DMS 273 treated with DMSO at 0.1 percent for 48 hours (cell line): ENCODE data around the gene LDB1.
A peak's percentile ranks its signal among the peaks of the same experiment; 100 is the strongest.

ENCODE experiments used
- DNase-seq: peaks from one replicate; lab custom pipeline; 2025; lab: John Stamatoyannopoulos, UW

Gene LDB1

GRCh38 chr10:102135956-102136526 lies 15.9 kb upstream of the LDB1 start:
- no peak for DNase-seq

GRCh38 chr10:102134416-102134815 lies 14.2 kb upstream of the LDB1 start:
- DNase-seq = no peak

- DNase-seq = peak; percentile 31
Measured at GRCh38 chr10:102133373-102134195, 13.4 kb upstream of the LDB1 start.

DNA sequence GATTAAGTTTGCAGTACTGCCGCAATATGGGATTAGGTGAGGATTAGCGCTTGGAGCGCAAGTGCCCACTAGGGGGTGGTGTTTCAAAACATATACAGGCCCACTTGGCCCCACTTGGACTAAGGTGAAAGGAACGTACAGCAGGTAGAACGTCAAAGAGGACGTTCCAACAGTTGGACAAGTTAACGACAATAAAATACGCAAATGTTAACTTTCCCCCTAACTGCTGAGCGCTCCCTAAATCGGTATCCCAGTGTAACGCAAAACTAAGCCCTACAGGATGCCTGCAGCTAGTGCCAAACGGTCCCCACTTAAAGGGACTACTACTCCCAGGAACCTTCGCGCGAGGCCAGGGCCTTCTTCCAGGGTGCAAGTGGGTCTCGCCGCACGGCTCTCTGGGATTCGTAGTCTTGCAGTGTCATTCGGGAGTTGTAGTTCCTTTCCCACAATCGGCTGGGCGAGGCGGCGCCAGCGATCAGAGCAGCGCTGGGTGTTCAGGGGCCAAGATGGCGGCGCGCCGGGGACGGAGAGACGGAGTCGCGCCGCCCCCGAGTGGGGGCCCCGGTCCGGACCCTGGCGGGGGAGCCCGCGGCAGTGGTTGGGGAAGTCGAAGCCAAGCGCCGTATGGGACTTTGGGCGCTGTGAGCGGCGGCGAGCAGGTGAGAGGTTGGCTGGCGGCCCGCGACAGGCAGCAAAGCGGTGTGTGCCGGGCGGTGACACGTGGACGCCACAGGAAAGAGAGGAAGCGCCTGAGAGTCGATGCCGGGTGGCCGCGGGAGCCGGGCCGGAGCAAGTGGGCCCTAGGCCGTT lies 12.6 kb upstream of the LDB1 start, which contains the start of gene PPRC1:
Gene PPRC1 (plus strand): TSS at position 478 of the 810 bp plus-strand sequence. CDS start 29 bp downstream, at position 507.
- DNase-seq = peak; percentile 95

GRCh38 chr10:102132193-102132562 lies 12.0 kb upstream of the LDB1 start:
- no peak for DNase-seq

- no peak for DNase-seq
Measured at GRCh38 chr10:102131286-102132170, 11.4 kb upstream of the LDB1 start.

- DNase-seq = no peak
Measured at GRCh38 chr10:102123223-102123622, 3.1 kb upstream of the LDB1 start.

GRCh38 chr10:102122450-102122849 lies 2.3 kb upstream of the LDB1 start:
- no peak for DNase-seq

- no peak for DNase-seq
Measured at GRCh38 chr10:102121739-102122372, 1.7 kb upstream of the LDB1 start.

GRCh38 chr10:102120991-102121738 lies 997 bp upstream of the LDB1 start:
- DNase-seq = peak; percentile 60

DNA sequence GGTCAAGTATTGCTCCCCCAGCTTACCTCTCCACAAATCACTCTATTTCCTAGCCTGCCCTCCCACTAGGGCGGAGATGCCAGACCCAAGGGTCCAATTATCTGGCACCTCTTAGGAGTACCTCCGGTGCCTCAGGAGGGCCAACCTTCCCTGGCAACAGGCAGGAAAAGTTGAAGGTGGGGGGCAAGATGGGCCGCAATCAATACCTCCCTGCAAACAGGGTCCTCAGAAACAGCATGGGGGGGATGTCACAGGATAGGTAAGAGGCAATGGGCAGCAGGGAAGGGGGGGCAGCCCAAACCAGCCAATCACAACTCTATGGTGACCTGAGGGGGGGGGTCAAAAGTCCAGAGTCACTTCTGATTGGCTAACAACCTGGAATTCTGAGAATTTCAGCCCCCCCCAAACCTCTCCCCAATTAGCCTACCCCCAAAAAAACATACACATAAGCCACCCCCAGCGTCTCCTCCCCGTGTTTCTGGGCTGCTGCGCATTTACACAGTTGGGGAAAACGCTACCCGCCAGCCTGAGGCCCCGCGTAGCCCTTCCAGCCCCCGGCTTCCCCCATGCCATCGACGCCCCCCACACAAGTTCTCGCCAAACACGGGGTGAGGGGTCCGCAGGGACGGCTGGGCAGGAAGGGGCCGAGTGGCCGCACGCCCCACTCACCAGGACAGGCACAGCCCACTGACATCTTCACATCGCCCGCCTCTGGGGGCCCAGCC lies 589 bp downstream of the LDB1 start:
- DNase-seq = peak; percentile 34

DNA sequence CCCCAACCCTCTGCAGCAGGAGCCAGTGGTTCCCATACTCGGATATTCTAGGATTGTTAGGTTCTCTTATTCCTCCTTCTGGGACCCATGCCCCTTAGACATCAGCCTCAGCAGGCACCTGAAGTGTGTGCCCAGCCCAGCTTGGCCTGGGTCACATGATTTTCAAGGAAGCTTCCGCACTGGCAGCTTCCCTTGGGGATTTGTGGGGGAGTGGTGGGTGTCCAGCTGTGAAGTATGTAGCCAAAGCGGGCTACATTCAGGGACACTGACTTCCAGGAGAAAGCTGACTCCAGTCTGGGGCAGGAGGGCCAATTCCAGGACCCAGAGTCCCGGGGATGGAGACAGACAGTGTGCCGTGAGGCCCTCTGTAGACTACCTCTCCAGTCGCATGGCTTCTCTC lies 1.3 kb downstream of the LDB1 start:
- DNase-seq = no peak

DNA sequence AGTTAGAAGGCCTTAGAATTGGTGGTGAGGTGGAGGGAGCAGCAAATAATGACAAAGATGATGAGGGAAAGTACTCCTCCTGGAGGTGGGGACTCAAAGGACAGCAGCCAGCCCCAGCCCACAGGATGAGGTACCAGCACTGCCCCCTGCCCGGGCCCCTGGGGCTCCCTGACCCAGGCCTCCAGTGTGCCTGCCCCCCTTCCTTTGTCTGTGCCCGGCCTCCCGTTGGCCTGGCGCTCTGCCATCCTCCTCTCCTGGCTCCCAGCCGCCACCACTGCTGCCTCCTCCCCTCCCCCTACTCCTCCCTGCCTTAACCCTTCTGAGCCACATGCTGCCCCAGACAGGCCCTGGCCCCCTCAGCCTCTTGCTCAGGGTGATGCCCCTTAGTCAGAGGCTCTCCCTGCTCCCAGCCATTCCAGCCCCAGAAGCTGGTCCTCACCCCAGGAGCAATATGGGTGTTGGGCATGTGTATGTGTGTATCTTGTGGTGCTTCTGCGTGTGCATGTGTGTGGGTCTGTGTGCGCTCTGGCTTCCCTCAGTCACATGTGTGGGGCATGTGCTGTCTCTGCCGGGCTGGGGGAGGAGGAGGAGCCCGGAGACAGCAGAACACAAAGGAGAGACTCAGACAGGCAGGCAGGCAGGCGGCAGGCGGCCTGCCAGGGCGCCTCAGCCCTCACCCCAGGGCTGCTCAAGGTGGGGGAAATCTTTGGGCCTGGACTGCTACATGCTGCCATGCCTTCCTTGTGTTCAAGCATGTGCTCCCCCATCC lies 2.6 kb downstream of the LDB1 start:
- peak; percentile 70 for DNase-seq

DNA sequence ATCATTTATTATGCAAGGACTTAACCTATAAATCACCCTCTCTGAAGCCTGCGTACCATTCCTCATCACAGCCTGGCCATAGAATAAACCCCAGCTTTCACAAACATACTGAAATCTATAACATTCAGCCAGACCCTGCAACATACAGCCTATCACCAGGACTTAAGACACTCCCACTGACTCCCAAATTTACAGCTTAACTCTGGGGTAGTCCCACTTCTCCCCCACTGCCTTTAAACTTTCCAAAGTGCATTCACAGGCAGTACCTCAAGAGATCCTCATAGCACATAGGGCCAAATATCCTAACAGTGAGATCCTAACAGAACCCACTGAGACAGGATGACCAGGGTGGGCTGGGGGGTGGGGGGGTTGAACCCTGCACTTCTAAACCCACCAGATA lies 3.5 kb downstream of the LDB1 start:
- DNase-seq = no peak

- no peak for DNase-seq
Measured at GRCh38 chr10:102115775-102116174, 4.4 kb downstream of the LDB1 start.

DNA sequence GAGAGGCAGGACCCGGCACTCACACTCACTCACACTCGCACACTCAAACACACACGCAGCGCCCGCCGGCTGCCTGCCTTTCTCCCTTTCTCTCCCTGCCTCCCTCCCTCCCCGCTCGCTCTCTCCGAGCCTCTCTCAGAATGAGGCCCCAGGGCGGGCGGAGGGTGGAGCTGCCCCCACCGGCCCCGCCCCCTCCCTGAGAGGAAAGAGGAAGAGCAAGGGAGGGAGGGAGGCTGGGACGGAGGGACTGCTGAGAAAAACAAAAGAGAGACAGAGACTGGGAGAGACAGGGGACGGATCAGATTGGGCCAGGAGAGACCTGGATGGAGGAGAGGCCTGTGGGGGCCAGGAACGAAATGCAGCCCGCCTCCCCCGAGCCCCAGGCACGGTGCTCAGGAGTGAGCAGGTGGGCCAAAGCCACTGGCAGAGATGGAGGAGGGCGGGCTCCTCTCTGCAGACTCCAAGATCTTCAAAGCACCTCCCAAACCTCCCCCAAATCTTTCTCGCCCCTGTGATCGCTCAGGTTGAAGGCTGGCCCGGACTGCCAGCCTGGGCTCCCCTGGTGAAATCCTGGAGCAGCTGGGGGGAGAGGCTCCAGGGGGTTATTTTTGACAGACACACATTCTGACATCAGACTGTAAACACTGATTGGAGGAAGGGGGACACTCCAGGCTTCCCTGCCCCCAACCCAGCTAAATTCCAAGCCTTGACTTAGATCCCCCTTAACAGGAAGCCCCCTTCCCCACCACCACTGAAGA lies 5.1 kb downstream of the LDB1 start:
- DNase-seq = peak; percentile 42

DNA sequence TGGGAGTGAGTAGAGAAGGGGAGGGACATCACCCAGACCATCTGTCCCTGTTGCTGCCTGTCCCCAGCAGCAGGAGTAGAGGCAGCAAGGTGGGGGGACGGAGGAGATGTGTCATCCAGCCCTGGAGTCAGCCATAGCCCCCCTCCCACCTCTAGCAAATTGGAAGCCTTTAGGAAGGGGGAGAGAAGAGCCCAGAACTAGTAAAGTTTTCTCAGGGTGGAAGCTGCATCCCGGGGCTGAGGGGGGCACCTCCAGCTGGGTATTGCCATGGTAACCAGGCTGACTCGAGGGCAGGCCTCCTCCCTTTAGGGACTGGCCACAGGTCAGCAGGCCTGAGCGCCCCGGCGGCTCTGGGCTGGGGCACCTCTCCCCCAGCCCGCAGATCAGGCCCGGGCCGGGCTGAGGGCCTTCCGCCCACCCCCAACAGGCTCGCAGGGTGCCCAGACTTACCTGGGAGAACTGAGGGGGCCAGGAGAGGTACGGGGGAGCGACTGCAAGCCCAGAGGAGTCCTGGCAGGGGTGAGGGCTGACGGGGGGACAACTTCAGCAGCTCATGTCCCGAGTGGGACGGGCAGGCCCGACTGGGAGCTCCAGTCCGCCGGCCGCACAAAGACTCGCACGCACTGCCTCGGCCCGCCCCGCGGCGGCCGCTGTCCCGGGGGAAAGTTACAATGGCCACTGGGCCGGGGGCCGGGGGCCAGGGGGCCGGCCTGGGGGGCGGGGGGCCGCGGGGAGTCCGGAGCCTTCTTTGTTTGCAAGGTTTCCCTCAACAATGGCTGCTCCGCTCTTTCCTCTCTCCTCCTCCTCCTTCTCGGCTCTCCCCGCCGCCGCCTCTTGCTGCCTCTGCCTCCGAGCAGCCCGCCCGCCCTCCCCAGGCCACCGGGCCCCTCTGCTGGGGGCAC lies 6.0 kb downstream of the LDB1 start:
- DNase-seq = peak; percentile 2
